GM21717 (cell line): ENCODE data around the gene RALGPS1.
"Not testable (repeated sequence)": the region's sequence is repeated elsewhere in the genome, so short reads cannot be mapped to it uniquely, and the experiment has no call there.

Experiments
- ATAC-seq: cut with Tn5 transposase; IDR thresholded peaks from one replicate; pipeline ENCODE4 v1.9.1; 2021; ENCODE audit warnings: mild to moderate bottlenecking, moderate library complexity; ENCODE audit not compliant: unreplicated experiment

Gene RALGPS1

GRCh38 chr9:126985870-126986498, 71.4 kb downstream of the RALGPS1 start:
- peak; percentile 57 for ATAC-seq

- no peak for ATAC-seq
Observed at GRCh38 chr9:126986506-126986951, 71.9 kb downstream of the RALGPS1 start.

GRCh38 chr9:126988857-126989256, 74.3 kb downstream of the RALGPS1 start:
- no peak for ATAC-seq

- ATAC-seq: no peak
Observed at GRCh38 chr9:126989847-126990842, 75.6 kb downstream of the RALGPS1 start.

GRCh38 chr9:126991183-126991582, 76.6 kb downstream of the RALGPS1 start:
- no peak for ATAC-seq

GRCh38 chr9:126992427-126992826, 77.8 kb downstream of the RALGPS1 start:
- ATAC-seq: no peak

GRCh38 chr9:126999315-127000068, 84.9 kb downstream of the RALGPS1 start:
- no peak for ATAC-seq

- ATAC-seq: peak; percentile 92
Observed at GRCh38 chr9:127004946-127005769, 90.6 kb downstream of the RALGPS1 start.

GRCh38 chr9:127005770-127006314, 91.3 kb downstream of the RALGPS1 start:
- peak; percentile 26 for ATAC-seq

- ATAC-seq: no peak
Observed at GRCh38 chr9:127007638-127008037, 93.1 kb downstream of the RALGPS1 start.

GRCh38 chr9:127008076-127008475, 93.5 kb downstream of the RALGPS1 start:
- no peak for ATAC-seq

- ATAC-seq: no peak
Observed at GRCh38 chr9:127011772-127012171, 97.2 kb downstream of the RALGPS1 start.

GRCh38 chr9:127012250-127012649, 97.7 kb downstream of the RALGPS1 start:
- ATAC-seq: no peak

GRCh38 chr9:127013597-127013996, 99.0 kb downstream of the RALGPS1 start:
- no peak for ATAC-seq

- no peak for ATAC-seq
Observed at GRCh38 chr9:127014216-127014909, 99.8 kb downstream of the RALGPS1 start.

GRCh38 chr9:127014910-127015540, 100.4 kb downstream of the RALGPS1 start:
- no peak for ATAC-seq

GRCh38 chr9:127015921-127016512, 101.4 kb downstream of the RALGPS1 start:
- no peak for ATAC-seq

GRCh38 chr9:127017979-127018378, 103.4 kb downstream of the RALGPS1 start:
- not testable (repeated sequence) for ATAC-seq

- no peak for ATAC-seq
Observed at GRCh38 chr9:127018935-127019334, 104.4 kb downstream of the RALGPS1 start.
